Measurements from ENCODE around the gene NF1. TPM values are rescaled to one million over a fixed set of nuclear protein-coding genes. Genes with fewer than 3 reads are reported as not detected.
"Not testable (repeated sequence)": the region's sequence is repeated elsewhere in the genome, so short reads cannot be mapped to it uniquely, and the experiment has no call there.

The NF1 gene
- total RNA-seq, 4 donors from 2014 or later: 15.6 to 48.4 (median 26.9) TPM

GRCh38 chr17:31327534-31328159 is 232.9 kb downstream of the NF1 start:
- no peak overlapping the region for H3K4me3 ChIP-seq
- intact Hi-C loops (cut with DNase I): no loop called here
- no peak for DNase-seq
- 91 to 95% methylated on average over 11 to 12 of the region's 12 CpGs for WGBS, 2 donors
- H3K9me3 ChIP-seq: no peaks in the 10 kb centered on the region
- no peak overlapping the region for H3K27ac ChIP-seq
- peaks cover 0 to 37% (median 0%) of the 10 kb centered on the region in 3 donors for H3K36me3 ChIP-seq
- H3K27me3 ChIP-seq: no peaks in the 10 kb centered on the region
- TF ChIP-seq CTCF (IDR thresholded peaks at IDR 0.05): no peak
- no peak for TF ChIP-seq POLR2A (IDR thresholded peaks at IDR 0.05)
- H3K4me1 ChIP-seq: no peaks in the 10 kb centered on the region

- no peaks in the 10 kb centered on the region for H3K4me1 ChIP-seq
These were observed 233.4 kb downstream of the NF1 start for GRCh38 chr17:31328160-31328535.

GRCh38 chr17:31329221-31329620 is 234.4 kb downstream of the NF1 start:
- Histone ChIP-seq H3K4me1 (no peaks in the 10 kb centered on the region), H3K27me3 (no peaks in the 10 kb centered on the region), H3K27ac (no peak overlapping the region), H3K9me3 (no peaks in the 10 kb centered on the region), H3K4me3 (no peak overlapping the region), H3K36me3 (peaks cover 0 to 40% (median 0%) of the 10 kb centered on the region in 3 donors)
- TF ChIP-seq POLR2A (IDR thresholded peaks at IDR 0.05) (no peak), CTCF (IDR thresholded peaks at IDR 0.05) (no peak)
- DNase-seq: no peak
- intact Hi-C loops (cut with DNase I): no loop called here

More at GRCh38 chr17:31328160-31328535, 233.4 kb downstream of the NF1 start:
- Histone ChIP-seq H3K4me3 (no peak overlapping the region), H3K36me3 (peaks cover 0 to 37% (median 0%) of the 10 kb centered on the region in 3 donors), H3K27ac (no peak overlapping the region), H3K27me3 (no peaks in the 10 kb centered on the region), H3K9me3 (no peaks in the 10 kb centered on the region)
- intact Hi-C loops (cut with DNase I): no loop called here
- DNase-seq: no peak
- TF ChIP-seq POLR2A (IDR thresholded peaks at IDR 0.05) (no peak), CTCF (IDR thresholded peaks at IDR 0.05) (no peak)

- no peak overlapping the region for H3K4me3 ChIP-seq
- H3K9me3 ChIP-seq: no peaks in the 10 kb centered on the region
- DNase-seq: no peak
- 53 to 57% methylated on average over 6 of the region's 6 CpGs for WGBS, 2 donors
- no peak for TF ChIP-seq POLR2A (IDR thresholded peaks at IDR 0.05)
- no peak for TF ChIP-seq CTCF (IDR thresholded peaks at IDR 0.05)
- no peaks in the 10 kb centered on the region for H3K27me3 ChIP-seq
- no peak overlapping the region for H3K27ac ChIP-seq
- intact Hi-C loops (cut with DNase I): no loop called here
- no peaks in the 10 kb centered on the region for H3K4me1 ChIP-seq
- H3K36me3 ChIP-seq: peaks cover 0 to 81% (median 15%) of the 10 kb centered on the region in 3 donors
These were observed 245.3 kb downstream of the NF1 start for GRCh38 chr17:31339906-31340661.

GRCh38 chr17:31345191-31345747 is 250.5 kb downstream of the NF1 start:
- H3K27me3 ChIP-seq; H3K4me1 ChIP-seq; H3K27ac ChIP-seq; H3K4me3 ChIP-seq; DNase-seq; H3K9me3 ChIP-seq; intact Hi-C loops (cut with DNase I): not testable (repeated sequence)
- H3K36me3 ChIP-seq: peaks cover 0 to 60% (median 0%) of the 10 kb centered on the region in 3 donors
- WGBS, 2 donors: 79 to 98% methylated on average over 5 to 7 of the region's 34 CpGs
